ENCODE results near the gene KCNQ5.

DNA sequence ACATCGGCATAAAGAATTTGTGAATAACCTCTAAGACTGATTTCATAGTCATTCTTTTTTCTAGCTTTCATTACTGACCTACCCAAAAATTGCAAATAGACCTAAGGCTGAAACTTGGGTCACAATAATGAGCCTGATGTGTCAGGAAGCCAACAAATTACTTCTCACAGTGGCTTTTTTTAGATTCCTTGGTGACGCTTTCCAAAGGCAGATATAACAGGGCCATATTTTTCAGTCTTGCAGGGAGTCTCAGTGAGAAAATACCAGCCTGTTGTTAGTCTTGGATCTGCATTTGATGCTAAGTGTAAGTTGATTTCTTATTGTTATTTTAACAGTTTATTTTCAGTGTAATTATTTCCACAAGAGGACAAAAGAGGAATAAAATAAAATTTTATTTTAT, 423.7 kb downstream of the KCNQ5 start:
- TF ChIP-seq CTCF (IDR thresholded peaks at IDR 0.05) (no peak), EP300 (IDR thresholded peaks at IDR 0.05) (no peak), POLR2A (IDR thresholded peaks at IDR 0.05) (no peak)

All from suprapubic skin (tissue), 3 donors.